HFF-Myc (cell line): ENCODE data around the gene LMAN1L.

Experiments used
- DNase-seq: peaks from one replicate; pipeline ENCODE4 v3.0.0-alpha.2; 2011; ENCODE audit warnings: low read depth; ENCODE audit errors: extremely low read depth
- H3K4me3 ChIP-seq: replicated peaks from 2 replicates; pipeline ENCODE4 v1.5.1; 2011; ENCODE audit warnings: low read depth, mild to moderate bottlenecking, control low read depth, low read length
- TF ChIP-seq, protein P1 (sequence below): IDR thresholded peaks from 2 replicates; pipeline ENCODE4 v1.5.1; 2012; ENCODE audit warnings: mild to moderate bottlenecking, low read depth, low read length, control low read depth; ENCODE audit errors: missing control alignments

The LMAN1L gene

GRCh38 chr15:74829486-74829885 lies 16.9 kb downstream of the LMAN1L start:
- no peak for DNase-seq
- no peak overlapping the region for H3K4me3 ChIP-seq
- TF ChIP-seq, protein P1, sequence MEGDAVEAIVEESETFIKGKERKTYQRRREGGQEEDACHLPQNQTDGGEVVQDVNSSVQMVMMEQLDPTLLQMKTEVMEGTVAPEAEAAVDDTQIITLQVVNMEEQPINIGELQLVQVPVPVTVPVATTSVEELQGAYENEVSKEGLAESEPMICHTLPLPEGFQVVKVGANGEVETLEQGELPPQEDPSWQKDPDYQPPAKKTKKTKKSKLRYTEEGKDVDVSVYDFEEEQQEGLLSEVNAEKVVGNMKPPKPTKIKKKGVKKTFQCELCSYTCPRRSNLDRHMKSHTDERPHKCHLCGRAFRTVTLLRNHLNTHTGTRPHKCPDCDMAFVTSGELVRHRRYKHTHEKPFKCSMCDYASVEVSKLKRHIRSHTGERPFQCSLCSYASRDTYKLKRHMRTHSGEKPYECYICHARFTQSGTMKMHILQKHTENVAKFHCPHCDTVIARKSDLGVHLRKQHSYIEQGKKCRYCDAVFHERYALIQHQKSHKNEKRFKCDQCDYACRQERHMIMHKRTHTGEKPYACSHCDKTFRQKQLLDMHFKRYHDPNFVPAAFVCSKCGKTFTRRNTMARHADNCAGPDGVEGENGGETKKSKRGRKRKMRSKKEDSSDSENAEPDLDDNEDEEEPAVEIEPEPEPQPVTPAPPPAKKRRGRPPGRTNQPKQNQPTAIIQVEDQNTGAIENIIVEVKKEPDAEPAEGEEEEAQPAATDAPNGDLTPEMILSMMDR, result no peak

GRCh38 chr15:74829991-74830390 lies 17.4 kb downstream of the LMAN1L start:
- no peak for DNase-seq
- H3K4me3 ChIP-seq, result no peak overlapping the region
- TF ChIP-seq, protein P1, result no peak

DNA sequence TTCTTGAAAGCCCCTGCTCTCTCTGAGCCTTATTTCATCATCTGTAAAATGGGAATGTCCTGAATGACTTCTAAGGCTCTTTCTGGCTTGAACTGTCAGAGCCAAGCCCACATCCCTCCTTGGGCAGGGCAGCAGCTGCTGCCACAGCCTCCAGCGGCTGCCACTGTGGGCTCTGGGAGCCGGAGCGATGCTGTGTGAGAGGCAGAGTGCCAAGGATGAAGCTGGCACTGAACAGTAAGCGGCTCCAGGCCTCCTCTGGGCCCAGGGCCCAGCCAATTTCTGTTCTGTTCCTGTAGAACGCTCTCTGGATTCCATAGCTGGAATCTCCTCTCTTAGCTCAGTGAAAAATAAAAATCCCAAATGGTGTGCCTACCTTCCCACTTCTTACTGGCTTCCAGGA lies 18.2 kb downstream of the LMAN1L start:
- no peak overlapping the region for H3K4me3 ChIP-seq
- no peak for DNase-seq
- TF ChIP-seq, protein P1, result no peak

GRCh38 chr15:74831813-74832495 lies 19.3 kb downstream of the LMAN1L start:
- TF ChIP-seq, protein P1, result no peak
- no peak overlapping the region for H3K4me3 ChIP-seq
- no peak for DNase-seq

- H3K4me3 ChIP-seq, result no peak overlapping the region
- TF ChIP-seq, protein P1, result no peak
- DNase-seq, result no peak
Measured at GRCh38 chr15:74832826-74833225, 20.2 kb downstream of the LMAN1L start.

DNA sequence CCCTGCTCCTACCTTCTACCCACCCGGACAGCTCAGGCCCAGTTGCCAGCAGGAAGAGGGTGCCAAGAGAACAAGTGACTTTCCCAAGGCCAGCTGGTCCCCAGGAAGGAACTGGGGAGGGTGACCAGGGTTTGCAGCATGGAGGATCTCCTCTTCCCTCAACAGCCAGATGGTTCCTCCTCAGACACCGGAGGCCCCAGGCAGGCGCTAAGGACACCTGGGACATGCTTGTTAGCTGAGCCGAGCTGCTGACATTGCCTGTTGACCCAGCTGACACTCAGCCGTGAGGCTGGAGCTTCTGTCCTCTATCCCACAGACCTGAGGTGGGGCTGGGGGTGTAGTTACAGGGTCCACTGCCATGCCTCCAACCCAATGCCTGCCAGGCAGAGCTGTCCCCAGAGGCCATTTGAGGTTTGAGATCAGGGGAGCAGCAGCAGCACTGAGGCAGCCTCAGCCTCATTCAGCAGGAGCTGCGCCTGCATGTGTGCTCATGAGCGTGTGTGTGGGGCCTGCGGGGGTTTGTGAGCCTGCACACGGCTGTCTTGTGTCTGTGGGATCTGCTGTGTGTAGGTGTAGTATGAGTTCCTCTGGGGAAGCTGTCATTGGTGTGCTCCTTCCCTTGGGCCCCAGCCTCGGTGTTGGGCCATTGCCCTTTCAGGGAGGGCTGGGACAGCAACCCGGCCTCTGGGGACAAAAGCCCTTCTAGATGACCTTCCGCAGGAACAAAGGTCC lies 20.9 kb downstream of the LMAN1L start:
- no peak for DNase-seq
- no peak overlapping the region for H3K4me3 ChIP-seq
- TF ChIP-seq, protein P1, result no peak
